ENCODE results near the gene SNX32.
"Not testable (repeated sequence)": the region's sequence is repeated elsewhere in the genome, so short reads cannot be mapped to it uniquely, and the experiment has no call there.

SNX32 gene

GRCh38 chr11:65886826-65887722 is 53.3 kb downstream of the SNX32 start:
- DNase-seq (ENCODE audit: low read depth): no peak

GRCh38 chr11:65887723-65888162 is 54.0 kb downstream of the SNX32 start:
- no peak for DNase-seq (ENCODE audit: low read depth)

- peak; percentile 95 for DNase-seq (ENCODE audit: low read depth)
Measured at GRCh38 chr11:65888163-65888814, 54.5 kb downstream of the SNX32 start, which contains the start of gene FIBP. FIBP (minus strand) TSS chr11:65888471; CDS start chr11:65888418, 53 bp downstream.

GRCh38 chr11:65890324-65891218 is 56.8 kb downstream of the SNX32 start, which contains the start of gene CCDC85B:
CCDC85B (plus strand) TSS chr11:65890673; CDS start chr11:65890784, 111 bp downstream.
- DNase-seq (ENCODE audit: low read depth): peak; percentile 96

- no peak for DNase-seq (ENCODE audit: low read depth)
Measured at GRCh38 chr11:65891219-65892136, 57.7 kb downstream of the SNX32 start.

GRCh38 chr11:65892137-65892540 is 58.4 kb downstream of the SNX32 start:
- DNase-seq (ENCODE audit: low read depth): not testable (repeated sequence)

DNA sequence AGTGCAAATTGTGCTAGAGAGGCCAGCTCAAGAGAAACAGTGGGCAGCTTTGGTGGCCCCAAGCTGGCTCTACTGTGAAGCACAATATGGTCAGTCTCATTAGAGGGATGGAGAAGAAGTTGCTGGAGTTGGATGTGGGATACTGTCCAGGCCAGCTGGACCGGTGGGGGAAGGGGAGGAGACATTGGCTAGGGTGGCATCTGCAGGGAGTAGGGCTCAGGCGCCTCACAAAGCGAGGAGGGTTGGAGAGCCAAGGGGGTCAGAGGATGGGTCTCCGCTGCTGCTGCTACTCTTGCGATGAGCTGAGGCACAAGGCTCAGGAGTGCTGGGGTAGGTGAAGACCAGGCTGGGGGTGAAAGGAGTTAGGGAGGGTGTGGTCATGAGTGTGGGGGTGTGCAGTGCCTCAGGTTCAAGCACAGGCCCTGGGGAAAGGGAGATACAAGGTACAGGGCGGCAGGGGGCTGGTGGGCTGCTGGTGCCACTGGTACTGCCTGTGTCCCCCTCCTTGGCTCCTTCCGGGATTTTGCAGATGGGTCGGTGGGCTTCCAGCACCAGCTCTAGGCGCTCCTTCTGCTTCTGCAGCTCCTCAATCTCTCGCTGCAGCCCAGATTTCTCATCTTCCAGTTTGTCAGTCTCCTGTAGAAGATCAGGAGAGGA is 59.0 kb downstream of the SNX32 start:
- no peak for DNase-seq (ENCODE audit: low read depth)

DNA sequence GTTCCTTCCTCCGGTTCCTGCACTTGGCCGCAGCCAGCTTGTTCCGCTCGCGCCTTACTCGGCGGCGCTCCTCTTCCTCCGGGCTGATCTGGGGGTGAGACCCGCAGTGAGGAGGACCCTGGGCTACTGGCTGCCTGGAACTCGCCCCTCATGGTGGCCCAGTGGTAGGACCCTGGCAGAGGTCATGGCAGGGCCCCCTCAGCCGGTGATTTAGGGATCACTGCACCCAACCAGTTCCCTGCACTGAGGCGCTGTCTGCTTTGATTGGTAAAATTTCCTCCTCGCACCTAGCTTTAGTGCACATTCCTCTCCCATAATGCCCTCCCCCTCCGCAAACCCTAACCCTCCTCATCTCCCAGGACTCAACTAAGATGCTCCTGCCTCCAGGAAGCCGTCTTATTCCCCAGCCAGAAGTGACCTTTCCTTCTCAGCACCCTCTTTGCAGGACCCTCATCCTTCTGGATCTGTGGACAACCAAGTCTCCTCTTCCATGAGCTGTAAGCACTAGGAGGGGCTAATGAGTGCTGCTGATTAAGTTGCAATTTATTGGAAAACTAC is 60.4 kb downstream of the SNX32 start:
- DNase-seq (ENCODE audit: low read depth): no peak

DNA sequence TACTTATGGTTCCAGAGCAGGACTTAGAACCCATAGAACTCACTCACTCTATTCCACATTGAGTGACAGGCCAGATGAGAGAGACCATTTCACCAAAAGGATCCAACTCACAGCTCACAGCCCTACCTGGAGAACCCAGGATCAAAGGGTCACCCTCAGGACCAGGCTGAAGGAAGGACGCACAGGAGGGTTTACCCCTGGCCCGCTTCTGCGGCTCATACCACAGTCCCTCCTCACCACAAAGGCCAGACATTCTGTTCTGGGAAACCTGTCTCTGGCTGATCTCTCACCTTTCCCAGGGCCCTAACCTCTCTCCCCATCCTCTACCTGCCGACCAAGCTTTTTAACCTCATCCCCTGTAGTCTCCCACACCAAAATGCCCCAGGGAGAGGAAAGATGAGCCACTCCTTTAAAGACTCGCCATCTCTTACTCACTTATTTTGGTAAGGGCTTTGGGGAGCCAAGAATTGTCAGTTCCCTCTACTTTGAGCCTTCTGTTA is 61.8 kb downstream of the SNX32 start:
- DNase-seq (ENCODE audit: low read depth): no peak

DNA sequence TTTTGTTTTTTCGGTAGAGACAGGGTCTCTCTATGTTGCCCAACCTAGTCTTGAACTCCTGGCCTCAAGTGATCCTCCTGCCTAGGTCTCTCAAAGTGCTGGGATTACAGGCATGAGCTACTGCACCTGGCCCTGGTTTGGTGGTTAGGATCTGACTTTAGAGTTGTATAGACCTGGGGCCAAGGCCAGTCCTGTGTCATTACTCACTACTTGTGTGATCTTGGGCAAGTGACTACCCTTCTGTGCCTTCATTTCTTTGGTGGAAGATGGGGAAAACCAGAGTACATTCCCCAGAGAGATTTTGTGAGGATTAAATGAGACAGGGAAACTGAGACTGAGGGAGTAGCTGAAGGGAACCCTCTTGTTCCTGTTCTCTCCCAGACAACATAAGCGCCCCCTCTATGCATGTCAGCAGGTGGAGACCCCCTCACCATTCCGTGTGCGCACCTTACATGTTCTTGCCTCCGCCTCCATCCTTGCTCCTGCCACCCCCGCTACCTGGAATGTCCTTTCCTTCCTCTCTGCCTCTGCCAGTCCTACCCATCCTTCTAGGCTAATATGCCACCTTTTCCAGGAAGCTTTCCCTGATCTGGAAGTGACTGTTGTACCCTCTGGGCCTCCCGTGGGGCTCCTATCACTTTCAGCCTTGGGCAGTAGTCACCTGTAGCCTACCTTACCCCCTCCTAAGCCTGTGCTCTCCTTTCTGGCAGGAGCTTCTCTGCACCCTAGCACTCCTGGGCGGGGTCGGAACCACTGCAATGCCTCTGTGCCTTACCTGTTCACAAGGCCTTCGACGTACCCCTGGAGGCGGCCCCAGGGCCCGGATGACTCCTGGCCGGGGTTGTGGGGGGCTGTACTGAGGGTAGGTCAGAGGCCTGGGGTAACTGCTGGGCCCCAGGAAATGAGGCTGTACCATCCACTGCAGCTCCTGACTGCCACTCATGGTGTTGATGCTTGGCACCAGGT is 62.6 kb downstream of the SNX32 start:
- DNase-seq (ENCODE audit: low read depth): no peak

DNA sequence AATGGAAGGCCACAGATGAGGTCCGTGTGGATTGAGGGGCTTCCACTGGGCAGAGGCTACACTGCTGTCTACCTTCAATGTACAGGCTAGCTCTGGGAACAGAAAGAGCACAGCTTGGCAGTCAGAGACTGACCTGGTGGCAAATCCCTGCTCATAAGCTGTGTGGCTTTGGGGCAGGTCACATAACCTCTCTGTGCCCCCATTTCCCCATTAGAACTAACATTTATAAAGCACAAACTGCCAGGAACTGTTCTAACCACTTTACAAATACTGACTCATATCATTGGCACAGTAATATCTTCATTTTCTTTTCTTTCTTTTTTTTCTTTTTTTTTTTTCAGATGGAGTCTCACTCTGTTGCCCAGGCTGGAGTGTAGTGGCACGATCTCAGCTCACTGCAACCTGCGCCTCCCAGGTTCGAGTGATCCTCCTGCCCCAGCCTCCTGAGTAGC is 63.3 kb downstream of the SNX32 start:
- DNase-seq (ENCODE audit: low read depth): no peak

DNA sequence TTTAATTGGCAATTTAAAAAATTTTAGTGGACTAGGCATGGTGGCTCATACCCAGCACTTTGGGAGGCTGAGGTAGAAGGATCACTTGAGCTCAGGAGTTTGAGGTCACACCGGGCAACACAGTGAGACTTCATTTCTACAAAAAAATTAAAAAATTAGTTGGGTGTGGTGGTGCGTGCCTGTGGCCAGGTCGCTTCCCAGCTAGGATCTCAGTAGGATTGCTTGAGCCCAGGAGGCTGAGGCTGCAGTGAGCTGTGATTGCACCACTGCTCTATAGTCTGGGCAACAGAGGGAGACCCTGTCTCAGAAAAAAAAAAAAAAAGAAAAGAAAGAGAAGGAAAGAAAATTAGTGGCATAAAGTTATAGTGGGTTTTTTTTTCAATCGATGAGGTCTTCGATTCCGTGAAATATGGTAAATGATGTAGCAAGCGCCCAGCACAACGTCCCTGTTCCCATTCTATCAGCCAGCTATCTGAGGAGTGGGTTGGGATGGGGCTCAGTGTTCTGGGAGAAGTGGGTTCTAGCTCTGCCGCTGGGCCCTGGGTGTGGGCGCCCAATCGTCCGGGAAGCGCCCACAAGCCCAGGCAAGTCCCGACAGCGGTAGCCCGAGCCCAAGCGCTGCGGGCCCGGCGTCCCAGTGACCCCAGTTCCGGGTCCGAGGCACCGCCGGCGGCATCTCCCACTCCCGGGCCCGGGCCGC is 65.0 kb downstream of the SNX32 start:
- no peak for DNase-seq (ENCODE audit: low read depth)

GRCh38 chr11:65899356-65900124 is 65.8 kb downstream of the SNX32 start:
- peak; percentile 71 for DNase-seq (ENCODE audit: low read depth)

GRCh38 chr11:65900125-65900898 is 66.5 kb downstream of the SNX32 start, which contains the start of gene FOSL1:
FOSL1 (minus strand) TSS chr11:65900388; CDS start chr11:65900339, 49 bp downstream.
- DNase-seq (ENCODE audit: low read depth): peak; percentile 92

DNA sequence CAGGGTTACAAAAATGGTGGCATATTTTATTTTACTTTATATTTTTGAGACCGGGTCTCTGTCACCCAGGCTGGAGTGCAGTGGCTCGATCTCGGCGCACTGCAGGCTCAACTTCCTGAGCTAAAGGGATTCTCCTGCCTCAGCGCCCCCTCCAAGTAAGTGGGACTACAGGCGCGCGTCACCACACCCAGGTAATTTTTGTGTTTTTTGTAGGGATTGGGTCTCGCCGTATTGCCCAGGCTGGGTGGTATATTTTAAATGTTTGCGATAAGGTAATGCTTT is 67.1 kb downstream of the SNX32 start:
- no peak for DNase-seq (ENCODE audit: low read depth)

GRCh38 chr11:65903068-65903481 is 69.3 kb downstream of the SNX32 start:
- DNase-seq (ENCODE audit: low read depth): no peak

Measured in activated T-cell treated with anti-CD3 and anti-CD28 coated beads for 24 hours (primary cell).